GM19468 (cell line): ENCODE data around the gene ARHGEF16.

Experiments used
- ATAC-seq: cut with Tn5 transposase; IDR thresholded peaks from one replicate; pipeline ENCODE4 v1.9.1; 2021; ENCODE audit warnings: mild to moderate bottlenecking, moderate library complexity, moderate number of reproducible peaks; ENCODE audit not compliant: unreplicated experiment; ENCODE audit errors: extremely low read depth

Gene ARHGEF16

GRCh38 chr1:3420218-3420951 lies 34.1 kb upstream of the ARHGEF16 start:
- ATAC-seq, result no peak

GRCh38 chr1:3422638-3423037 lies 31.8 kb upstream of the ARHGEF16 start:
- ATAC-seq, result no peak

GRCh38 chr1:3423245-3423829 lies 31.1 kb upstream of the ARHGEF16 start:
- ATAC-seq, result no peak

GRCh38 chr1:3423896-3424611 lies 30.4 kb upstream of the ARHGEF16 start:
- no peak for ATAC-seq

GRCh38 chr1:3425486-3426215 lies 28.8 kb upstream of the ARHGEF16 start:
- ATAC-seq, result no peak

- no peak for ATAC-seq
Measured at GRCh38 chr1:3426956-3427535, 27.4 kb upstream of the ARHGEF16 start.

GRCh38 chr1:3427711-3428704 lies 26.5 kb upstream of the ARHGEF16 start:
- no peak for ATAC-seq

- no peak for ATAC-seq
Measured at GRCh38 chr1:3428899-3429298, 25.6 kb upstream of the ARHGEF16 start.

GRCh38 chr1:3429320-3429719 lies 25.1 kb upstream of the ARHGEF16 start:
- no peak for ATAC-seq

GRCh38 chr1:3429766-3430165 lies 24.7 kb upstream of the ARHGEF16 start:
- no peak for ATAC-seq

GRCh38 chr1:3430406-3430805 lies 24.1 kb upstream of the ARHGEF16 start:
- ATAC-seq, result no peak

GRCh38 chr1:3430820-3431219 lies 23.6 kb upstream of the ARHGEF16 start:
- ATAC-seq, result no peak

- ATAC-seq, result no peak
Measured at GRCh38 chr1:3431266-3431665, 23.2 kb upstream of the ARHGEF16 start.

- no peak for ATAC-seq
Measured at GRCh38 chr1:3431686-3432085, 22.8 kb upstream of the ARHGEF16 start.

- no peak for ATAC-seq
Measured at GRCh38 chr1:3432306-3432705, 22.2 kb upstream of the ARHGEF16 start.

GRCh38 chr1:3433076-3433475 lies 21.4 kb upstream of the ARHGEF16 start:
- ATAC-seq, result no peak

- ATAC-seq, result no peak
Measured at GRCh38 chr1:3433596-3434320, 20.7 kb upstream of the ARHGEF16 start.

- no peak for ATAC-seq
Measured at GRCh38 chr1:3434406-3435110, 19.9 kb upstream of the ARHGEF16 start.
